ENCODE results near the gene C11orf65.

The C11orf65 gene

GRCh38 chr11:108343714-108344113 is 123.6 kb downstream of the C11orf65 start:
- DNase-seq (ENCODE audit: low read depth), result no peak
- TF ChIP-seq CTCF (conservative IDR thresholded peaks at IDR 0.05; ENCODE audit: low read depth, low read length), result no peak
- H3K4me3 ChIP-seq (ENCODE audit: low read length), result no peak overlapping the region

- H3K4me3 ChIP-seq (ENCODE audit: low read length), result no peak overlapping the region
- no peak for TF ChIP-seq CTCF (conservative IDR thresholded peaks at IDR 0.05; ENCODE audit: low read depth, low read length)
- no peak for DNase-seq (ENCODE audit: low read depth)
Measured at GRCh38 chr11:108341654-108342053, 125.7 kb downstream of the C11orf65 start.

GRCh38 chr11:108340973-108341372 is 126.4 kb downstream of the C11orf65 start:
- H3K4me3 ChIP-seq (ENCODE audit: low read length), result no peak overlapping the region
- no peak for TF ChIP-seq CTCF (conservative IDR thresholded peaks at IDR 0.05; ENCODE audit: low read depth, low read length)
- peak; percentile 5 for DNase-seq (ENCODE audit: low read depth)

GRCh38 chr11:108338750-108339149 is 128.6 kb downstream of the C11orf65 start:
- no peak overlapping the region for H3K4me3 ChIP-seq (ENCODE audit: low read length)
- no peak for TF ChIP-seq CTCF (conservative IDR thresholded peaks at IDR 0.05; ENCODE audit: low read depth, low read length)
- no peak for DNase-seq (ENCODE audit: low read depth)

- TF ChIP-seq CTCF (conservative IDR thresholded peaks at IDR 0.05; ENCODE audit: low read depth, low read length), result no peak
- no peak for DNase-seq (ENCODE audit: low read depth)
Measured at GRCh38 chr11:108333403-108333899, 133.9 kb downstream of the C11orf65 start.

More at GRCh38 chr11:108333403-108333899, 133.9 kb downstream of the C11orf65 start:
- no peak overlapping the region for H3K4me3 ChIP-seq (ENCODE audit: low read length)
